NT2/D1 (cell line): ENCODE results near the gene MUC5B.

Experiments
- YY1 ChIP-seq: IDR thresholded peaks from 2 replicates; pipeline ENCODE4 v1.6.1; 2011; ENCODE audit not compliant: insufficient read length, insufficient read depth
- ZNF274 ChIP-seq: IDR thresholded peaks from 2 replicates; pipeline ENCODE4 v1.6.1; 2011; ENCODE audit warnings: mild to moderate bottlenecking, low read depth, low read length

DNA sequence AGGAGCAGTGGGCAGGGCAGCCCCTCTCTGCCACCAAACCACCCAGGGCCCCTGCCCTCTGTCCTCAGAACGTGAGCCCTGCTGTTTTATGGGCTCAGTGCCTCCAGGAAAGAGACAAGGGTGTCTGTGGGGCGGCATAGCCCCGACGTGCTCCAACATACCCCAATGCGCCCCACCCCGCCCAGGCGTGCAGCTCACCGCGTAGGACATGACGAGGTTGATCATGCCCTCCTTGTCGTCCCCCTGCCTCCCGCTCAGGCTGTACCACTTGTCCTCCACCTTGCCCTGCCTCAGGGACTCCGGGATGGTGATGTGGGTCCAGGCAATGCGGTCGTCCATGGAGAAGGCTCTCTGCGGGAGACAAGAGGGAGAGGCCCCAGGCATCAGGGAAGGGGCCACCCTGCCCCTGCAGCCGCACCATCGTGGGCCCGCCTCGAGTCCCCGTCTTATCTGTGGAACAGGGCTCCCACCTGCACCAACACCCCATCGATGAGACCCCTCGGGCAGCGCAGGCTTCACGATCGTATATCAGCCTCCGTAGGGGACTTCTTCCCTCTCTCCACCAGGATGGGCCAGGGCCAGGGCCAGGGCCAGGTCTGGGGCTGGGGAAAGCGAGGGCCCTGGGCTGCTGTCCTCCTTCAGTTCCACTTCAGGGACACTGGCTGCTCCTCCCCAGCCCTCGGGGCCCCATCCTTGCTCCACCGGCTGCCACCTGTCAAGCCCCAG is 65.7 kb downstream of the MUC5B start:
- no peak for TF ChIP-seq YY1
- no peak for TF ChIP-seq ZNF274
